HG03045 (cell line): Measurements from ENCODE around the gene RIPOR1.
"Not testable (repeated sequence)": the region's sequence is repeated elsewhere in the genome, so short reads cannot be mapped to it uniquely, and the experiment has no call there.

Experiments
- ATAC-seq: cut with Tn5 transposase; IDR thresholded peaks from one replicate; pipeline ENCODE4 v1.9.1; 2021; ENCODE audit warnings: mild to moderate bottlenecking, moderate library complexity; ENCODE audit not compliant: unreplicated experiment

RIPOR1 gene

DNA sequence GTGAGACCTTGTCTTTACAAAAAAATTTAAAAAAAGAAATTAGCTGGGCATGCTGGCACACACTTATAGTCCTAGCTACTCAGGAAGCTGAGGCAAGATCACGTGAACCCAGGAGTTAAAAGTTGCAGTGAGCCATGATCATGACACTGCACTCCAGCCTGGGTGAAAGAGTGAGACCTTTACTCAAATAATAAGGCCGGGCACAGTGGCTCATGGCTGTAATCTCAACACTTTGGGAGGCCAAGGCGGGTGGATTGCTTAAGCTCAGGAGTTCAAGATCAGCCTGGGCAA is 11.5 kb upstream of the RIPOR1 start:
- ATAC-seq, result no peak

DNA sequence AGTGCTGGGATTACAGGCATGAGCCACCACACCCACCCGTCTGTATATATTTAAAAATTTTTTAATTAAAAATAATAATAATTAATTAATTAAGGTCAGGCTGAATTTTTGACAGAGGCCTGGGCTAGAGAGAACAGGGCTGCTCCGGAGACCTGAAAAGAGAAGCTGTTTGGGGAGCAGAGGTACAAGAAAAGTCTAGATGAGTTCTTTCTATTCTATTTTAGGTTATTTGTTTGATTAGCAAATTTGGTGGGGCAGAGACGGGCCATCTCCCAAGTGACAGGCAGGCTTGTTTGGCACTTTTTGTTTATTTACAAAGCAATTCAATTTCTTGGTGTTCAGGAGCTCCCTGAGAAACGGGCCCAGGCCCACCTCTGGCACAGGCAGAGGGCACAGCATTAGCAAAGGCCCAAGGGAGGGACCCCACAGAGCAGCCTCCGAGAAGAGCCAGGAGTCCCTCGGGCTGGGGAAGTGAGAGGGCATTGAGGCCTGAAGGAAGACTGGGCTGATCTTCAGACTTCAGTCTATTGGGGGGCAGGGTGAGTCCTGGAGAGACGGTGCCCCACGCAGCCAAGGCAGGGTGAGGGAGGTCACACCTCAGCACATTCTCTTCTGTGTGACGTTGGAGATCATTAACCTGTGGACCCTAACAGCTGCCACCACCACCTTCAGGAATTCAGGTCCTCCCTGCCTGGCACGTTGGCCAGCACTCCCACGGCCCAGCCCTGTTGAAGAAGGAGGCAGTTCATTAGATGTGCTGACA is 10.8 kb upstream of the RIPOR1 start:
- ATAC-seq, result no peak

DNA sequence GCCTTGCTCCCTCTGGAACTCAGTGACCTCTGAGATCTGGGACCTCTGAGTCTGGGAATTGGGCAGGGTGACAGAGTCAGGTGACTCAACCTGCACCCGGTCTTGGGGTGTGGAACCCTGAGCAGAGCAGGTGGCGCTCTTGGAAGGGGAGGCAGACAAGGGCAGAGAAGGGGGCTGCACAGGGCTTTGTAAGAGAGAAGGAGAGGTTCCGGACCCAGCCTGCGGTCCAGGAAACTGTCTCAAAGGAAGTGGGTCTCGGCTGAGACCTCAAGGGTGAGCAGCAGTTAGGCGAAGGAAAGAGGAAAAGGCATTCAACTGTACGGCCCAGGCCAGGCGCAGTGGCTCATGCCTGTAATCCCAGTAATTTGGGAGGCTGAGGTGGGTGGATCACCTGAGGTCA is 10.0 kb upstream of the RIPOR1 start:
- ATAC-seq, result no peak

DNA sequence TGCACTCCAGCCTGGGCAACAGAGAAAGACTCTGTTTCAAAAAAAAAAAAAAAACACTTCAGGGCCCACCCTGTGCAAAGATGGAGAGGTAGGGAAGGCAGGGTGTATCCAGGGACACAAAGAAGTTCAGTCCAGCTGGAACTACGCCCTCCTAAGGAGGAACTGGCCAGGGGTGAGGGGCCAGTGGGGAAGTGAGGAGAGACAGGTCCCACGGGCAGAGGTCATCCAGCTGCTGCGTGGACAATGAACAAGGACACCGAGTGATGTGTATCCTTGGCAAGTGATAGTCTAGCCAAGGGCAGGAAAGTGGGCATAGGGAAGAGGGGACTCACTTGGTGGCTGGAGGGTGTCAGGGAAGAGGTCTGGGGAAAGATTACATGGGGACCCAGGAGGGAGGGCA is 9.4 kb upstream of the RIPOR1 start:
- no peak for ATAC-seq

DNA sequence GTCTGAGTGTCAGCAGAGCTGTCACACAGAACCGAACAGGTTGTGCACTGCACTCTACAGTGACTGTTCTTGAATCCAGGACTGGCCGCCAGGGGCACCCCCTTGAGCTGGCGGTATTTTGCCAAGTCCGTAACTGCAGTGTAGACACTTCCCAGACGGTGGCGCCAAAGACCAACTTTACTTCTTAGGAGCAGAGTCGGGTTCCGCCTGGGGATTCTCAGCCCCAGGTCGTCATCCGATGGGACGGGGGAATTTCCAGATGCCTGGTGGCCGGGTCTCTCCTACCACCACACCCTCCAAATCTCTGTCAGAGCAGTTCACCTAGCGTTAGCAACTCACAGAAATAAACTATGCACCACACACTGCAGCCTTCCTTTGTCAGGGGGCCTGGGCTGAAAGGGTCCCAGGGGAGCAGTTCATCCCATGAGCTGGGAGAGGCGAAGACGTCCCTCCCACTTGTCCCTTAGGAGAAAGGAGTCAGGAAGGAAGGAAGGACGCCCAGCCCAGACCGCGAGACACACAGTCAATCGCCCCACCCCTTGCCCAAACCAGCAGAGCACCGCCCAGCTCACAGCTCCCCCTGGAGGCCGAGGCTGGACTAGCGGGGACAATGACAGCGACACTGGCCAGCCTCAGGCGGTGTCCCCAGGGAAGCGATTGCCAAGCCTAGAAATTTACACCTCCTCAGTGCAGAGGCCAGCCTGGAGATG is 7.4 kb upstream of the RIPOR1 start:
- ATAC-seq, result peak; percentile 70

DNA sequence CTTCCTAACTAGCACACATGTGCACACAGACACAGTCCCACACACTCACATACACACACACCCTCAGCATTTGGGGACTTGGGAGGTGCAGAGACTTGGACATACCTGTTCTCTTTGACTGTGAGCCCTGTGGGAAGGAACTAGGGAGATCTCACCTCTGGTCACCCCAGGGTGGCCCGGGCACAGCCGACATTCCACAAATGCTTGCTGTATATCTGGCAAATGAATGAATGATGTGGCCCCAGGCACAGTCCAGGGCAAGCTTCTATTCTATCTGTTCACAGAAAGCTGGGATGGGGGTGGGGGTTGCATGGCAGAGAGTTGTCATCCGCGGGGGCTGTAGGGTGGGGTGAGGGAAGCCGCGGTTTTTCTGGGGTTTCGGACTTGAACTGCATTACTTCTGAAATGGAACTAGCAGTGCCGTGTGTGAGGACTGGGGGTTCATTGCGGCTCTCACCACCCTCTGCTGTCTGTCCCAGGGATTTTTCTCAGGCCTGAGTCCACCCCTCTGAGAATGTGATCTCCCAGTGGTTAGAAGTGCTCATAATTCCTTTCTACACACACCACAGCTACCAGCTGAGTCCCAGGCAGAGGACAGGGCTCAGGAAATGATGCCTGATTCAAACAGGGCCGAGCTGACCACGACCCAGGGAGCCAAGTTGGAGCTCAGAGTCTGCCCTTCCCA is 3.3 kb upstream of the RIPOR1 start:
- ATAC-seq, result no peak

DNA sequence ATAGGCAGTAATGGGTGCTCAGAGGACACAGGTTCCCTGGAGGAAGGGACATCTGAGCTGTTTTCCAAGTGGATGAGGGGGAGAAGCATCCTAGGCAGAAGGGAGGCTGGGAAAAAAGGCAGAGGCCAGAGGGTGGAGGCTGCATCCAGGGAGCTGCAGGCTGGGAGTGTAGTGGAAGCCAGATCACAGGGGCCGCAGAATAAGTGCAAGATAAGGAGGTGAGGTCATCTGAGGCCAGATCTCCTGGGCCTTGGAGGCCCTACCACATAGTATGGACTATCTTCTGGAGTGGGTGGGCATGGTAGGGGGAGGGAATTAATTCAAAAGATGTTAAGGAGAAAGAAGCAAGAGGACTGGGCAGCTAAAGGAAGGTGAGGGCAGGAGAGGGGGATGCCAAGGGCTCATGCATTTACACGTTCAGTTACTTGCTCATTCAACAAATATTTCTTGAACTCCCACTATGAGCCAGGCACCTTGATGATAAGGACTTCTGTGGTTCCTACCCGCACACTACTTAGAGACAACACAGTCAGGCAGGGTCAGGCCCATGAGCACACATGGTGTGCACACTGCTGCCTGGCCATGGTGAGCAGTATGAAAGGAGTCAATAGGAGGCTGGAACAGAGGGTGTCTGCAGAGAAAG is 2.4 kb upstream of the RIPOR1 start:
- ATAC-seq, result no peak

DNA sequence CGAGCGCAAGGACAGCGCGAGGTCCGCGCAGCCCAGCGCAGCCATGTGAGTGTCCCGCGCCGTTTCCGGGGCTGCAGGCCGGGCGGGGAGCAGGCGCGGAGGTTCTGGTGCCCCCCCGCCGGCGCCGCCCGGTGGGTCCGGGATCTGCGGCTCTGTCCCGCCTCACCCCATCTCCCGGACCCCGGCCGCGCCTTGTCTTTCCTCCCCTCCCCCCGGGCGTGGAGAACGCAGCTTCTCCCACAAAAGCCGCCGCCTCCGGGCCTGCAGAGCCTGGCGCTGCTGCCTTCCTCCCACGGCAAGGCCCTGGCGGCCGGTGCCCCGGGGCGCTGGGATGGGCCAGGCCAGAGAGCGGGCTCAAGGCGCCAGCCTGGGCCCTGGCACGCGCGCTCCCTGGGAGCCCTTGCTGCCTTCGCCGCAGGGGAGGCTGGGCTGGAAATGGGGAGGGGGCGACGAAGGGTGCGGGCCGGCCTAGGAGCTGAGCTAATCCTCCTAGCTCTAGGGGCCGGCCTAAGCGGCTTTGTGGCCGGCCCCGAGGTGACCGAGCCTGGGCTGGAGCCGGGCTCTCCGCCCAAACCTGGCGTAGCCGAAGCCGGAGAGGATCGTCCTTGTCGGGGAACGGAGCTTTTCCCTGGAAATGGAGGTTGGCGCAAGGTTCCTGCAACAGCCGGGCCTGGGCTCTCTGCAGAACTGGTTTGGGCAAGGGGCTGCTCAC is 397 bp downstream of the RIPOR1 start:
- ATAC-seq, result peak; percentile 23

DNA sequence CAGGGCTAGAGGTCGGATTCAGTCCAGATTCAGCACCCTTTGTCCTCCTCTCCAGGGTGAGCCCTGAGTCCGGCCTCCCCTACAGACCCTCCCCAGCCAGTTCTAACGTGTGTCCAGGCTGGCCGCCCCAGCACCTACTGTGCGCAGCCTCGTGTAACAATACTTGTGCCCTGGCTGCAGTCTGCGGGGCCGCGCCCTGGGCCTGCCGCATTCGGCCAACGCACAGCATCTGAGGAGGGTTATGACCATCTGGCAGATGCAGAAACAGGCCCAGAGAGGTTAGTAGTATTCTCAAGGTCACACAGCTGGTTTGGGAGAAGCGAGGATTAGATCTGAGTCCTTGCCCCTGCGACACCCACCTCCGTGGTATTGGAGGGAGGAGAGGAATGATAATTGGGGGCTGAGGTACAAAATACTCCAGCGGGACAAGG is 968 bp downstream of the RIPOR1 start:
- no peak for ATAC-seq

DNA sequence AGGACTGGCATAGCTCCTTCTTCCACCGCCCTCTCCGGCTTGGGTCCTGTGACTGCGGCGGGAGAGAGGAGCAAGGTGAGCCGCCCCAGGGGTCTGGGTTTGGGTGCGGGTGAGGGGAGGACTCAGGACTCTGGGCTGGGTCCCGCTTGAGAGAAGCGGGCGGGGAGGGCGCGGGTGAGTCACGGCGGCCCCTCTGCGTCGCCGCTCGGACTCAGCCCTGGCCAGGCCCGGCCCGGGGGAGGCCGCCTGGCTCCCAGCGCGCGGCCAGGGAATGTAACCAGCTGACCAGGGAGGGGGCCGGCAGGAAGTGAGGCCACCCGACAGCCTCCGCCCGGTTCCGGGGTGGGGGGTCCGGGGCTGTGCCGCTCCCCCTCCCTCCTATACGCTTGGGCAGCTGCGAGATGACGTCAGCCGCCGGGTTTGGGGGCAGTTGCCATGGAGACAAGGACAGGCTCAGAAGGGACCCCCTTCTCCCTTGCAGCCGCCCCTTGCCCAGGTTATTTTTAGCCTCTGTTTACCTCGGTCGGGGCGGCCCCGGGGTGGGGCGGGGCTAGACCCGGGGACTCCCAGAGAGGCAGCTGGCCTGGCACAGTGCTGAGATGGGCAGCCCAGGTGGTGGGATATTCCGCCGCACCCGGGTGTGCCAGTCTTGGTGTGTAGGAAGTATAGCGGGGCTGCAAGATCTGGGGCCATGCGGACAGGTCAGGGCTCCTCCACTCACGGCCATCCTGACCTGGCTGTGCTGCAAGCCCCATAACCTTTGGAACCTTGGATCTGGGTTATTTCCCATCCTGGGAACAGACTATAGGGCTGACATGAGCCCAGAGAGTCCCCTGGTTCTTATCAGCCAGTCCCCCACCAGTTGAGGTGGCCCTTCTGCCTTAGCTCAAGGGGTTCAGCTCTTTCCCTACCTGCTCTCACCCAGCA is 1.6 kb downstream of the RIPOR1 start:
- ATAC-seq, result peak; percentile 35

DNA sequence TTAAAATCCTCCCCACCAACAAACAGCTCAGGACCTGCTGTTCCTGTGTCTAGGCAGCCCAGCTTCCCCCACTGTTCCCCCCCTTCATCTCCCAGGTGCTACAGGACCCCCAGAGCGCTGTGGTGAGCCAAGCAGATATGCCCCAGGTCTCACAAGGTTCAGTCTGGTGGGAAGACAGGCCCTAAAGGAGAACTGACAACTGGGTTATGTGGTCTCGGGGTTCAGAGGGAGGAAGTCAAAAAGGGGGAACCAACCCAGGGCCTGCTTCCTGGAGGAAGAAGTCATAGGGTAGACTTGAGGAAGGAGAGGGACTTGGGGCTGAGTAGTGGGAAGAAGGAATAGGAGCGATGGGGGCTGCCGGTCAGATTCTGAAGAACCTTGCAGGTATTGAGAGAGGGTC is 2.6 kb downstream of the RIPOR1 start:
- no peak for ATAC-seq

DNA sequence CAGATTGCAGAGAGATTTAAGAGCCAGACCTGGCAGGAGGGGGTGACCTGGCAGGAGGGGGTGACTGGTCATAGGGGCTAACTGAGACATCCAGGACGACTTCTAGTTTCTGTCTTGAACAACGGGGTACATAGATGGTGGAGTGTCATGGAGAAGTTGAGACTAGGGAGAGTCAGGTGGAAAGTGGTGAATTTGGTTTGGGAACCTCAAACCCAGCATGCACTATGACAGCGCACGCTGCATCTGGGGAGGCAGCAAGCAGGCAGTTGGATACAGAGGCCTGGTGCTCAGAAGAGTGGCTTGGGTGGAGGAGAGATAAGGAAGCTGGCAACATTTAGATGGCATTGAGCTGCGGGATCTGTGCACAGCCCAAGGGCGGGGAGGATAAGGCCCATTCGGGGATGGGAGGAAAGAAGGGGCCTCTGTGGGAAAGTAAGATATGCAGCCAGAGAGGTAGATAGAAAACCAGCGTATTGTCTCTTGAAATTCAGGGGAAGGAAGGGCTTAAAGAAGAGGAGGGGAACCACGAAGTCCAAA is 4.5 kb downstream of the RIPOR1 start:
- ATAC-seq, result no peak

DNA sequence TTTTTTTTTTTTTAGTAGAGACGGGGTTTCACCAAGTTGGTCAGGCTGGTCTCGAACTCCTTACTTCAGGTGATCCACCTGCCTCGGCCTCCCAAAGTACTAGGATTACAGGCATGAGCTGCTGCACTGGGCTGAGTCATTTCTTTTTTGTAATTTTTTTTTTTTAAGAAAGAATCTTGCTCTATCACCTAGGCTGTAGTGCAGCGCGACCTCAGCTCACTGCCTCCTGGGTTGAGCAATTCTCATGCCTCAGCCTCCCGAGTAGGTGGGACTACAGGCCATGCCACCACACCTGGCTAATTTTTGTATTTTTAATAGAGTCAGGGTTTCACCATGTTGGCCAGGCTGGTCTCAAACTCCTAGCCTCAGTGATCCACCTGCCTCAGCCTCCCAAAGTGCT is 5.4 kb downstream of the RIPOR1 start:
- ATAC-seq, result not testable (repeated sequence)

DNA sequence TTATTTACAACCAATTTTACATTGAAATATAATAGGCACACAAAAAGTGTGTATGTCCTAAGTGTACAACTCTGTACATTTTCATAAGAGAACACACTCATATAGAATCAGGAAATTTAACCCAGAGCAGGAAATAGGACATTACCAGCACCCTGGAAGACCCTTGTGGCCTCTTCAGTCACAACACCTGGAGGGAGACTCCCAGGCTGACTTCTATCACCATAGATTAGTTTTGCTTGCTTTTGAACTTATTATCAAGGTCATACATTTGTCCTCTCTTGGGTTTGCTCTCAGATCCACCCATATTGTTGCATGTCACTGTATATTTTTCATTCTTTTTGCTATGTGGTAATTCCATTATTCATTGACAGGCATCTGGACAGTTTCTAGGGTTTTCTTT is 5.8 kb downstream of the RIPOR1 start:
- no peak for ATAC-seq

DNA sequence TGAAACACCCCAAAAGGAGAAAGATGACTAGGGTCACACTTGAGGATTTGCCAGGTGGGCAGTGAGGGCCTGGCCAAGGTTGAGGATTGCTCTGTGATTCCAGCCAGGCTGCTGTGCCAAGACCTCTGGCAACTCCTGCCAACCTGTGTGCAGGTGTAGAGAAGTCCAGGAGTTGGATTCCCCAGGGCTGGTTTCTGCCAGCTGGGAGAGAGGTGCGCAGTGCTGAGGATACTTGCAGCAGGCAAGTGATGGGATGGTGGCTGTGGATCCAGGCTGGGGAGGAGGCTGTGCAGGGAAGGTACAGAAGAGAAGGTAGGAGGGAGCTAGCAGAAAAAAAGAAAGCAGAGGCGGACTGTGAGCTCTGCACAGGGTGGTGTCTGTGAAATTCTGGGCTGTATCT is 6.6 kb downstream of the RIPOR1 start:
- no peak for ATAC-seq

DNA sequence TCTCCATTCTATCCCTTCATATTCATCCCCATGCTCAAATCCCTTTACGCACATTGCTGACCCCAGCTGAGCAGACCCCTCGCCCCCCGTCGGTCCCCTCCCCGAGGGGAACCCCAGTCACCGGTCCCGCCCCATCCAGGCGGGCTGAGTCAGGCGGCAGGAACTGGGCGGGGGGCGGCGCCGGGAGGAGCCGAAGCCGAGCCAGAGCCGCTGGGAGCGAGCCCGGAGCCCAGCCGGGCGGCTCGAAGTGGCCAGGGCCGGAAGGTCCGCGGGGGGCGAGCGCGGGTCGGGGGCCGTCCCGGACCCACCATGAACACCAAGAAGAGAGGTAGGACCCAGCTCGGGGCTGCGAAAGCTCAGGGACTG is 8.6 kb downstream of the RIPOR1 start:
- no peak for ATAC-seq

DNA sequence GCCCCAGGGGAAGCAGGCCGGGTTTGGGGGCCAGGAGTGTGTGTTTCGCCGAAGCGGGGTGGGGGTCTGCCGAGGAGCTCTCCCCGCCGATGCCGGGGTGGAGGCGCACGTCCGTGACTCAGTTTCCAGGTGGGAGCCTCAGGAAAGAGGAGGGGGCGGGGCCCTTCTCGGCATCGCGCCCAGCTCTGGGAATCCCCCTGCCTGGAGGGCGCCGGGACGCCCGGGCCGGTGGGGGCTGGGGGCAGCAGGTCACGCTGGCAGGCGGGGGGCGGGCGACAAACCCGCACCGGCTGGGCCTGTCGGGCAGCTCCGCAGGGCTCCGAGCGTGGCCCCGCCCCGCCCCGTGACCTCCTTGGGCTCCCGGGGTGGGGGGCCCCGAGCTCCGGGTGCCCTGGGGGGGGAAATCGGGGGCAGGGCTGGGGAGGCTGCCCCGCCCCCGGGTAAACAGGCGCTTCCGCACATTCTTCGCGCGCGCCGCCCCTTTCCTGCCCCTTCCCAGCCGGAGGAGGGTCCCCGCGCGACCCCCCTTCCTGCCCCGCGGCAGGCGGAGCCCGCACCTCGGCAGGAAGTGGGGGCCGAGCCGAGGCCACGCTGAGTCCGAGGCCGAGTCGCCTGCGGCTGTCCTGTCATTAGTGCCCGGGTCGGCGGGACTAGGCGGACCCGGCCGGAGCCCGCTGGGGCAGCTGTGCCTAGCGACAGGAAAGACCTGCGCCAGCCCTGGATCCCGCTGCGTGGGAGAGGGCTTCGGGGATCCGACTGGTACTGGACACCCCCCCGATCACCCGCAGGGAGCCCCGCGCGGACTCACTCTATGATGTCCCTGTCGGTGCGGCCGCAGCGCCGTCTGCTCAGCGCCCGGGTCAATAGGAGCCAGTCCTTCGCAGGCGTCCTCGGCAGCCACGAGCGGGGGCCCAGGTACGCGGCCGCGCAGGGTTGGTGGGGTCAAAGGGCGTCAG is 9.3 kb downstream of the RIPOR1 start:
- ATAC-seq, result no peak

DNA sequence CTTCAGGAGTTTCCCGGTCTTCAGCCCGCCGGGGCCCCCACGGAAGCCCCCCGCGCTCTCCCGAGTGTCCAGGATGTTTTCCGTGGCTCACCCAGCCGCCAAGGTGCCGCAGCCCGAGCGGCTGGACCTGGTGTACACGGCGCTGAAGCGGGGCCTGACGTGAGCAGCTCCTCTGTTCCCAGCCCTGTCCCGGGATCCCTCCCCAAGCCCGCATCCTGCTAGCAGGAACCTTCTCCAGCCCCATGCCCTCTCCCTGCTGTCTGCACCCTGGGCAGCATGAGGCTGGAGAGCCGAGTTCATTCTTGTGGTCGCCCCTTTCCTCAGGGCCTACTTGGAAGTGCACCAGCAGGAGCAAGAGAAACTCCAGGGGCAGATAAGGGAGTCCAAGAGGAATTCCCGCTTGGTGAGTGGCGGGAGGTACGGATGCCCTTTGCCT is 10.1 kb downstream of the RIPOR1 start:
- ATAC-seq, result no peak

DNA sequence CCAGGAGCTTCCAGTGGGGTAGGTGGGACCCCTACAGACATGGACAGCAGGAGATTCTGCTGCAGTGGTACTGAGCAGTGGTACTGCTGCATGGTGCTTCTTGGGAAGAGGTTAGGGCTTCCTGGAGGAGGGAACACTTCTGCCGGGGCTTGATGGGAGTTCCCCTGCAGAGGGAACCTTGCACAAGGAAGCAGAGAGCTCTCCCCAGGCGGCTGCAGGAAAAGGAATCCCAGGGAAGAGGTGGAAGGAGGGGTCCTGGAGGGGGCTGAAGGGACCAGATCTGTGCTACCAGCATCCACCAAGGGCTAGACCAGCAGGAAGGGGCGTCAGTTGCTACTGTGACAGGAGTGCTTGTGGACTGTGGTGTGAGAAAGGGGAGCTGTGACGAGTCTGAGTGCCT is 10.6 kb downstream of the RIPOR1 start:
- no peak for ATAC-seq
